Left colon (tissue), 2 donors: ENCODE results near the gene CCDC12. TPM values are rescaled to one million over a fixed set of nuclear protein-coding genes. Genes with fewer than 3 reads are reported as not detected.

Experiments
- ATAC-seq: fragments of 200-7000 bp; cut with Tn5 transposase; one replicate; pipeline ENCODE4 v1.9.1; 2020; ENCODE audit warnings: mild to moderate bottlenecking, moderate library complexity
- DNase-seq, 2 donors: peaks; one replicate each; pipeline ENCODE4 v3.0.0-alpha.2; 2020
- intact Hi-C, 2 donors: fragments of 100-400 bp; cut with DNase I in 1 of 2; cut with micrococcal nuclease in 1 of 2; formaldehyde crosslinking; loops; one replicate each; pipeline versions ENCODE4 v1.11.2 to v1.14.0; 2022; cut with DNase I, micrococcal nuclease
- total RNA-seq, 2 donors: library from RNA; stranded (reverse); fragmentation: NEBNext Ultra II Directional; extraction: Animal tissue kit (Norgen Biotek cat#: 25700); gene quantifications; one replicate each; pipeline ENCODE4 v1.2.1, GENCODE V29; 2021
- donor health status: DM: no; HTN: no; CAD: no.
- donor health status: DM: yes; HTN: yes; CAD: no.

The CCDC12 gene
- total RNA-seq, 2 donors from 2014 or later, result 40.0 to 54.4 TPM

DNA sequence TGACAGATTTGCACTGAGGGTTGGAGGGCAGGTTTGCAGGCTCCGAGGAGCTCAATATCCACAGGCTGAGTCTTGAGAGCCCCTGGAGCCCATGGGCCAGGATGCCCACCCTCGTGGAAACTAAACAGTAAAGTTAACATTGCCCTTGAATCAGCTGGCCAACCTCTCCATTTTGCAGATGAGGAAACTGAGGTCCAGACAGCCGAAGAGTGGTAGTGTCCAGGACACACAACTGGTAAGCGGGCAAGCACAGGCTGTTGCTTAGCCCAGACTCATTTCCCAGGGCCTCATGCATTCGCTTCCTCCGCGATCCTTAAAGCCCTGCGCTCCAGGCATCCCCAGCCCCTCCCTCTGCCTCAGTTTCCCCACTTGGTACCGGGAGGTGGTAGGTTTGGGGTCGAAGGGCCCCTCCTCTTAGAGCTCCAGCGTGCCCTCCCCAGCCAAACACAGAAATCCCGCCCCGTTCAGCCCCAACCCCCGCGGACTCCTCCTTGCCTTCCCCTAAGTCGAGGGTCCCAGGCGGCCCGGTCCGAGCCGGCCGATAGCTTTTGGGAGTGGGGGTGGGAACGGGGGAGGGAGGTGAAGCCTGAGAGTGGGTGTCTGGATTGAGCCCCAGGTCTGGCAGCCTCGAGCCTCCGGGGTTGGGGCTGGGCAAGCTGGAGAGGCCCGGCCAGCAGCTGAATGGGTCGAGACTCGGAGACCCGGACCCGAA, 95.5 kb downstream of the CCDC12 start:
- no peak for ATAC-seq
- no peak for DNase-seq
- intact Hi-C loops, result no loop called here

DNA sequence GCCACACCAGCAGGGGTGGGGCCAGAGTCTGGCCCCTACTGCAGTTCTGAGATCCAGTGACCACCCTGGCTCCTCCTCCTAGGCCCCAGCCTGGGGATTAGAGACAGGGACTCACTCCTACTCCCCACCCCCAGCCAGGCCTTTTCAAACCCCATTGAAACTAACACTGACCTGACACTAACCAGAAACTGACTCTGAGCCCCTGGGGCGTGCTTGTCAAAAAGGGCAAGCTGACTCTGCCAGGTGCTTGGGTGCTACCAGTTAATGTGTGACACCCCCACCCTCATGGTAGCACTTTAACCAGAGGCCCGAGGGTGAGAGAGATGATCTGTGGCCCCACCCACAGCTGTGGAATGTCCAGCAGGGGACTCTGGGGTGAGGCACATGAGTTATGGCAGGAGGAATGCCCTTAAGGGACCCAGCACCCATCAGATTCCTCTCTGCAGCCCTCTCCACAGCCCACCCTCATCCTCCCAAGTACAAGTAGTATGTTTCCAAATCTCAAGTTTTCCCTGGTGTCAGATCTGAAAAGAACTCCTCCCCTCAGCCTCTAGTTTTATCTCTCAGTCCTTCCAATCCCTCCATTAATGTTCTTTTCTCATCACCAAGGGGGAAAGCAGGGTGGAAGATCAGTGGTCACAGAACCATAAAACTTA, 97.6 kb downstream of the CCDC12 start:
- DNase-seq (no peak), ATAC-seq (peak; percentile 40)
- intact Hi-C loops, result no loop called here

DNA sequence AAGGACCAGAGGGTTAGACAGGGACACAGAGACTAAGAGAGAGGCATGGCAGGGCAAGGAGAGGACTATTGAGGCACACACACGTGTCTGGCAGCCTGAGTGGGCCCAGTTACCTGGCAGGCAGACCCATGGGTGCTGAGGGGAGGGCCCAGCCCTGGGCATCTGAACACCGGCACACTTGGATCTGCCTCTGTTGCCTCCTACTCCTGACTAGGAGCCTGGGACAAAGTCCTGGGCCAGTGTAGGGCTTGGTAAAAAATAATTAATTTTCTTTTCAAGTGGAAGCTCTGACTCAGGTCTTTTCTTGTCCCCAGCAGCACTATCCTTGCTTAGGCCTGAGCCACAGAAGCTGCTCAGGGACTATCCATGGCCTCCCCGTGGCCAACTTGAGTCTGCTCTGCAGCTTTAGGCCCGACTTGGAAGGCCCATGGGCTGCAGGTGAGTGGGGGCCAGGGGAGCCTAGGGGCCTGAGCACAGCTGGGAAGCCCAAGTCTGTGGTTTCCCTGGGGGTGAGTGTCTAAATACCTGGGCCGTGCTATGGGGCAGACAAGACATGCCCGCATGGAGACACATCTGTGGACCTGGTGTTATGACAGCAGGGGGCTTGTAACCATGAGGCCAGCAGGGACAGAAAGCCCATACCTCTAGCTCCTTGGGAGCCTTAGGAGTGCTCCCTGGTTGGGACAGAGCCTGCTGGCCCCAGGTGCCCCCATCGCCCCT, 99.0 kb downstream of the CCDC12 start, which contains the start of gene PTH1R:
Gene PTH1R, plus strand, starts transcription at position 316 of the 720 bp plus-strand sequence. CDS start 5,839 bp downstream, outside the sequence.
- ATAC-seq (no peak), DNase-seq (no peak)
- intact Hi-C loops, result no loop called here

DNA sequence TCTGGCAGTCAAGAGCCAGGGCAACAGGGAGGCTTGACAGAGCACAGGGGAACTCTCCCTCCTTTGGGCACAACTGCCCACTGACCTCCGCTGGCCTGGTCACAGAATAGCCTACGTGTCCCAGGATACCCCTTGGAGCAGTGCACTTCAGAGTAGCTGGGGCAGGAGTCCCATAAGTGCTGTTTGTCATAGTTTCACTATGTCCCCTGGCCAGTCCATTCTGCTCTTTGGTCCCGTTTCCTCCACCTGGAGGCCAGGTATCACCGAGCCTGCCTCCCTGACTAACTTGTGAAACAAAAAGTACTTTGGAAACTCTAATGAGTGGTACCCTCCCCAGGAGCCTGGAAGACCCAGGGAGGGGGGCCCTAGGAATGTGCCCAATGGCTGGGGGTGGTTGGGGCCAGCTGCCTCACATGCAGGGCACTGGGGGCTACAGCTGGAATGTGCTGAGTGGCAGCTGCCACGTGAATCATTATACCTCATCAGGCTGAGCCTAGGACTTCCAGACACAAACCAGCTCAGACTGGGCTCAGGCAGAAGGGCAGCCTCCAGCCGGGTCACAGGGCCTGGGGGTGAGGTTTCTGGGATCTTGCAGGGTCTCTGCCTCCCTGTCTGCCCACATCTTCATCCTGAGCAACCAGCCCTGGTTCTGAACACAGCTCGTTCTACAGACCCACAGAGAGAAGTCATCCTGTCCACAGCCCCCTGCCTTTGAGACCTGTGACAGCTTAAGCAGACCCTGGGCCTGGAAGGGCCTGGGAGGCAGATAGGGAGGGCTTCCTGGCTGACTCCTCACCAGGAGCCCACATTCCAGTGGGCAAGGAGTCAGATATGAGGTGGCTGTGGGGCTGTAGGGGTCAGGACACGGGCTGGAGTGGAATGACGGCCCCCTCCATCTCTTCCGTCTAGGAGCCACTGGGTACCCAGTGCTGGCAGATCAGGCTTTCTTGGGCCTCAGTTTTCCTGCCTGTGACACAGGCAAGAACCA, 99.9 kb downstream of the CCDC12 start:
- DNase-seq (no peak), ATAC-seq (no peak)
- intact Hi-C loops, result no loop called here

DNA sequence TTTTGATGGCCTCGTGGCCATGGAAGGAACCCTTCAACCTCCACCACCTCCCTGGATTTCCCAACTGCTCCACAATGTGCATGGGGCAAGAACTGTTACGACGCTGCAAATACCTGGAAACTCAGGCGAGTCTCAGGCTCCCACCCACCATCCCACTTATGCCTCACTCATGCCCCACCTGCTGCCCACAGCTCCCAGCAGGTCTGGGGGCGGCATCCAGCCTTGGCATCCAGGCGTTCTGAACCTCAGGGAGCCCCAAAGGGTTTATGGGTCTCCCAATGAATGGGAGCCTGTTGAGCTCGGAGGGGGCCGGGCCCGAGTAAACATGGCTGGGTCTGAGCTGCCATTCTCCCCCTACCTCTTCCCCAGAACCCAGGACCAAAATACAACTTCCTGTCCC, 101.0 kb downstream of the CCDC12 start:
- ATAC-seq (no peak), DNase-seq (no peak)
- intact Hi-C loops, result no loop called here

DNA sequence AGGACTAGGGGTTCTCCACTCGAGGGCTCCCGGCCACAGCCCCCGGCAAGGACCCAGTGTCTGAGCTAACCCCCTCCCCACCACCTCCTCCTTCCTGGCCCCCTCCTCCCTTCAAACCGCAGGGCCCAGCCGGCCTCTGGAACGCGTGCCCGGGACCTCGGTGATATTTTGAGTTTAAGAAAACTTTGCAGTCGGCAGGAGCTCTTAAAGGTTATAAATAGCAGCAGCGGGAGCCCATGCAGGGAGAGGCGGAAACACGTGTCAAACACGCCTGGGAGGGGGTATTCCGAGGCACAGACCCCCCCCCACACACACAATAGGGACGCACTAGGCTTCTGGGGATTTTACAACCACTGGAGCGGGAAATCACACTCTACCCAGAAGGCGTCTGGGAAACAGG, 102.1 kb downstream of the CCDC12 start:
- ATAC-seq (no peak), DNase-seq (no peak)
- intact Hi-C loops, result no loop called here

DNA sequence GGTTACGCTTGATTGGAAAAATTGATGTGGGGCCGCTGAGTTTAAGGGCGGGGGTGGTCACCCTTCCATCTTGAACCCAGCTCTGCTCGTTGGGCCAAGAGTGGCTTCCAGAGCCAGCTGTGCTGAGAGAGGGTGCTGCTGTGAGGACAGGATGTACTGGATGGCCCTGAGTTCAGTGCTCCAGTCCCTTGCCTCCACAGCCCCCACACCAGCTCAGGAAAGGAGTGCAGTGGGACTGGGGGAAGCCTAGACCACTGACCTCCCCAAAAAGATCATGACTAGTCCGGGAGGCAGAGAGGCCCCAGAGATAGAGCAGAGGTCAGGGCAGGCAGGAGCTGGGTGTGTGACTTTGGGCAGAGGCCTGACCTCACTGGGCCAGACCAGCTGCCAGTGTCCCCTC, 103.0 kb downstream of the CCDC12 start:
- intact Hi-C loops, result no loop called here
- DNase-seq (no peak), ATAC-seq (no peak)

Other genes with a start within 250 kb of the CCDC12 start
- gene MYL3, start 113.3 kb downstream of the CCDC12 start, total RNA-seq, result under 1 TPM; 0.47 to 0.79 TPM
- gene PTH1R, start 99.0 kb downstream of the CCDC12 start, total RNA-seq, result 1 to 10 TPM; 1.4 to 1.7 TPM
- gene NBEAL2, start 2.9 kb upstream of the CCDC12 start, total RNA-seq, result 10 to 100 TPM; 51.4 to 98.1 TPM
- gene SETD2, start 187.4 kb upstream of the CCDC12 start, total RNA-seq, result 10 to 100 TPM; 45.3 to 49.1 TPM